ENCODE results near the gene ATL2.
"Not testable (repeated sequence)": the region's sequence is repeated elsewhere in the genome, so short reads cannot be mapped to it uniquely, and the experiment has no call there.

The ATL2 gene

DNA sequence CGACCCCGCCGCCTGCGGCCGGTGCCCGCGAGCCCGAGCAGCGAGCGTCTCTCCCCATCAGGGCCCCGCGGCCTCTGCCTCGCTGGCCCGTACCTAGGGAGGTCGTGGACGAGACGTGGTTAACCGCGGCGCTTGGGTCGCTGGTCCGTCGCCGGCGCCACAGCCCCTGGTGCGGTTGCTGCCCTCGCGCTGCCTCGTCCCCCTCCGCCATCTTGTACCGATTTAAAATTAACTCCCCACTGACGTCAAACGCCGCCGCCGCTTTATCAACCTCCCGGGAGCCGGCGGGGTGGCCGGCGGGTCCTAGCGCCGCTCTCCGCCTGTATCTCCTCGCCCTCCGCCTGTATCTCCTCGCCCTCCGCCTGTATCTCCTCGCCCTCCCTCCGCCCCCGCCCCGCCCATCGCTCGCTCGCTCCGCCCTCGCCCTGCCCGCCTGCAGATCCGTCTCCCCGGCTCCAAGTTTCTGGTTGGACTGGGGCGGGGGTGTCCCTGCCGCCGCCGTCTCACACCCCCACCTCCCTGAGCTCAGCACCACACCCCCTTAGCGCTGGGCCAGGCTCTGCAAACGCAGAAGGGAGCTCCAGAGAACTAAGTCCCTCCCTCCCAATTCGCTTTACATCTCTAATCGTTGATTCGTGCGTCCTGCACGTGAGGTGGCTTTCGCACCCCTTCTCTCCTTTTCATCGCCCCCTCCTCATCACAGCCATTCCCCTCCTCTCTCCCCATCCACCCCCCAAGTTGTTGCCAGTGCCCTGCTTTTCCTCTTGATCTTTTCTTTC is at the start of gene ATL2:
Gene ATL2, minus strand, starts transcription at position 224 of the 779 bp plus-strand sequence. Its CDS starts 13 bp downstream, at position 211.
- peak in 1 of 2 experiments; percentile 73 for DNase-seq

GRCh38 chr2:38423763-38424162 is 46.7 kb upstream of the ATL2 start:
- no peak for DNase-seq

- DNase-seq: no peak
These were observed 44.4 kb upstream of the ATL2 start for GRCh38 chr2:38421274-38422056.

DNA sequence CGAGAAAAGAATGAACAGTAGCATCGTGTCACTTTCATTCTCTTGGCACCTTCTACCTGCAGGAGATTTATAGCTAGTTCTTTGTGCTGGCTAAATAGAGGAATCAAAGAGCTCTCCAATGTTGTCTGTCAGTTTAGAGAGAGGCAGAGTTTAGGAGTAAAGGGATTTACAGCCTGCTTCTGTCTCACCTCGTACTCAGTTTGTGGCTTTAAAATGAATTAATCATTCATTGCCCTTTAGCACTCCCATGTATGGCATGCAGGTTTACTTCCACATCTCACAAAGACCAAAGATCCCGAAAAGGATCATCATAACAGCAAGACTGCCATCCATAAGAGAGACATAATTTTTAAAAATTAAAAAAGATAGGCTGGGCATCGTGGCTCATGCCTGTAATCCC is 42.4 kb upstream of the ATL2 start:
- DNase-seq: no peak

DNA sequence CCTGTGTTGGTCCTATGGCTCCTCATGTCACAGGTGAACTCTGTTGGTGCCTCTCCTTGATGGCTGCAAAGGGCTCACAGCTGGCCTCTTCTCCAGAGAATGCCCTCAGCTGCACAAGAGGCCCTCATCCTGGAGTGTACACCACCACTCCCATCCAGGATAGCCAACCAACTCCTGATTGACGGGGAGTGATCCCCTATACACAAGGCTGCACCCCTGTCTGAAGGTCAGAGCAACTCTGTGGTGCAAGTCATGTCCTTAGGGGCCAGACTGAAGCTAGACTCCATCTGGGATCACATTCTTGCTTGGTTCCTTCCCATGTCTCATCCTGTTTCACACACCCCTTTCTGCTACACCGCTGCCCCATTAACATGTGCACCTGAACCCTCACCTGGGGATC is 41.7 kb upstream of the ATL2 start:
- DNase-seq: no peak

GRCh38 chr2:38417745-38418689 is 40.9 kb upstream of the ATL2 start:
- DNase-seq: no peak

DNA sequence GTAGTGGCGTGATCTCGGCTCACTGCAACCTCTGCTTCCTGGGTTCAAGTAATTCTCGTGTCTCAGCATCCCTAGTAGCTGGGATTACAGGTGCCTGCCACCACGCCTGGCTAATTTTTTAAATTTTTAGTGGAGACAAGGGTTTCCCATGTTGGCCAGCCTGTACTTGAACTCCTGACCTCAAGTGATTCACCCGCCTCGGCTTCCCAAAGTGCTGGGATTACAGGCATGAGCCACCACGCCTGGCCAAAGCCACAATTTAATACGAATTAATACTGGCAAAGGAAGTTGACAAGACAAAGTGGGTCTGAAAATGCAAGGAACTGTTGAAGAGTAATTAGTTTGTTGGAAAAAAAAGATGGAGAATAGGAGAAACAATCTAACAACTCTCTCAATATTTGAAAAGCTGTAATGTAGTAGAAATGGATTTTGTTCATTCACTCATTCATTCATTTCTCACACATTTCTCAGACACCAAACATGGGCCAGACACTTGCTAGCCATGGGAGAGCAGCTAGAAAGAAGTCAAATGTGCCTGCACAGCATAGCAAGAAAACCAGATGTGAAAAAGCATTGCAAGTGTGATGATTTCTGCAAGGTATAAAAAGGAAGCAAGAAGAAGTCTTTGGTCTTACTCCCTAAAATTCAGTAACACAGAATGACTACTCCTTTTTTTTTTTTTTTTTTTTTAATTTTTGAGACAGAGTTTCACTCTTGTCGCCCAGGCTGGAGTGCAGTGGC is 39.4 kb upstream of the ATL2 start:
- DNase-seq: no peak

- DNase-seq: no peak
These were observed 38.7 kb upstream of the ATL2 start for GRCh38 chr2:38415728-38416291.

GRCh38 chr2:38415023-38415422 is 38.0 kb upstream of the ATL2 start:
- no peak for DNase-seq

DNA sequence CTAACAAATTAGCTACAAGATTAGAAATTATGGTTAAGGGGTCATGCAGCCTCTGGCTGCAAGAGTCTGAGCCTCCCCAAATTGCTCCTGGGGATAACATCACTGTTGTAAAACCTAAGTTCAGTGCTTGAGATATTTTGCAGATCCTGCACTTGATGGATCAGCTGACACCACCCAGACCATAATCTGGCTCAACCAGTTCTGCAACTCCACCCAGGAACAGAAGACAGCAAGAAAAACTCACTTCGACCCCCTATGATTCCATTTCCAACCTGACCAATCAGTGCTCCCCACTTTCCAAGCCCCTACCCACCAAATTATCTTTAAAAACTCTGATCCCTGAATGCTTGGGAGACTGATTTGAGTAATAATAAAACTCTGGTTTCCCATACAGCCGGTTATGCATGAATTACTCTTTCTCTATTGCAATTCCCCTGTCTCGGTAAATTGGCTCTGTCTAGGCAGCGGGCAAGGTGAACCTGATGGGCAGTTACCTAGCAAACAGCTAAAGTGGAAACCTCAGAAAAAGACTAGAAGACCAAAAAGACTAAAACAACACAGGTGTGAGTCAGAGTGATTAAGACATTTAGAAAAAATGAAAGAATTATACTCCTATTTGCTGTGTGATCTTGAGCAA is 35.3 kb upstream of the ATL2 start:
- DNase-seq: not testable (repeated sequence)

DNA sequence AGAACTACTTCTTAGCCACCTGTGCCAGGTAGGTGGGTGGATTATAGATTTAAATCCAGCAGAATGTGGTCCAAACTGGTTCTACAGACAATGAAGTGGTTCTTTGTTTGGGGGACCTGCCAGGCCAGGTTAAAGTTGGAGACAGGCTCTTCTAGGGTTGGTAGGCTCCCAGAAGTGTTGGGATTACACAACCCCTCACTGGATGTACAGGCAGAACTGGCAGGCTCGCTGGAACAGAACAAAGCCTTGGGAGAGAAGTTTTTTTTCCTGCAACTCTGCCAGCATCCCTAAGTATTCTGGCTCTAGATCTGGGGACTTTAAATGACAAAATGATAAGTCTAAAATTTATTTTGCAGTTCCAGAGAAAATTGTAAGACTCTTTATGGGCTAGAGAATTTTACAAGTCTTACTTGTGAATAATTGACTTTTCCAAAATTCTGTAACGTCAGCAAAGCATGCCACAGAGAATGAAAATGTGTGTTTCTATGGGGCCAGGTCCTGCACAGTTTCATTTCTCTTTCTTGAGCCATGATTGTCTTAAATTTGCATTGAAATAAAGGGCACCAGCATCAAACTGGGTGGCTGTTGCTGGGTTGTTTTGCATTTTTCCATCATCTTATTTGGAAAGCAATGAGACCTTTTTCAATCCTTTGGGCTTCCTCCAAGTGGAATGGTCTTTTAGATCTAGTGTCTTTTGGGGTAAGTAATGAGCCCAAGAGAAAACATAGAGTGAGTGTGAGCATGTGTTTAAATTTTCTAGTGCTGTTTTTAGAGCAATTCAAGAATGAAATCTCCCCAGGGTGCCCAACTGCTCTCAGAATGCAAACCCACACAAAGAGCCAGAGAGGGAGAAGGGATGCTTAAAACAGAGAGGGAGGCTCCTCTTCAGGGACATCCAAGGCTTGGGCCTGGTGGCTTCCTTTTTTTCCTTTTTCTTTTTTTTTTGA is 32.4 kb upstream of the ATL2 start:
- no peak for DNase-seq

- no peak for DNase-seq
These were observed 30.1 kb upstream of the ATL2 start for GRCh38 chr2:38407111-38407682.

DNA sequence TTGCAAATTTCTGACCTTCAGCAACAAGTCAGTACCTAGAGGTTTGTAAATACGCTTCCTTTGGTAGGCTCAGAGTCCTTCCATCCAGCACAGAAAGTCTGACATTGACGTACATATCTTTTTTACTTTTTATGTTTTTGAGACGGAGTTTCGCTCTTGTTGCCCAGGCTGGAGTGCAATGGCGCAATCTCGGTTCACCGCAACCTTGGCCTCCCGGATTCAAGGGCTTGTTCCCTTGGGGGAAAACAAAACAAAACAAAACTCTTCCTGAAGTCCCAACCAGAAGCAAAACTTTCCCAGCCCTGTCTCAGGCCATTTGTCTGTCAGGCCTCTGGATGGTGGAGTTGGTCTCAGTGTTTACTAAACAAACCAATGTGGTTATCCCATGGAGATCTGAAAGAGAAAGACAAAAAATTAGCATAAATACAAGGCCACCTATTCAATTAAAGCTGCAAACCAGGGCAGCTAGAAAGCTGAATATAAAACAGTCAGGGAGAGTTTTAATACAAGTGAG is 29.6 kb upstream of the ATL2 start:
- no peak for DNase-seq

DNA sequence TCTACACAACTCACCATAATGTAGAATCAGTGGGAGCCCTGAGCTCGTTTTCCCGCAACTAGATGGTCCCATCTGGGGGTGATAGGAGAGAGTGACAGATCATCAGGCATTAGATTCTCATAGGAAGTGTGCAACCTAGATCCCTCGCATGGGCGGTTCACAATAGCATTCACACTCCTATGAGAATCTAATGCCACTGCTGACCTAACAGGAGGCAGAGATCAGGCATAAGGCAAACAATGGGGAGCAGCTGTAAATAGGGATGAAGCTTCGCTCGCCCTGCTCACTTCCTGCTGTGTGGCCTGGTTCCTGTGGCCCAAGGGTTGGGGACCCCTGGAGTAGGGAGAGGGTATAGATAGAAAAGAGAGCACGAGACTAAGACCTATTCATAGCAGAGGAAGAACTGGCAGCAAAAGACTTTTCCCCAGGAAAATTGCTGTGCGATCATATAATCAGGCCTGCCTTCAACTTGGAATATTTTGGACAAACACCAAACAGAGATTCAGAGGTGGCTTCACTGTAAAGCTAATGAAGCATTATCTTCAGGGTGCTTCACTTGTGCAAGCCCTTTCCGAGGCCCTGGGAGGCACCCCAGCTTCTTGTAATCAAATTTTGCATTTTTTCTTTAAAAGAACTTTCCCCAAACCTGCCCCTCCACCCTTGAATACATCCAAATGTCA is 29.0 kb upstream of the ATL2 start:
- DNase-seq: no peak

DNA sequence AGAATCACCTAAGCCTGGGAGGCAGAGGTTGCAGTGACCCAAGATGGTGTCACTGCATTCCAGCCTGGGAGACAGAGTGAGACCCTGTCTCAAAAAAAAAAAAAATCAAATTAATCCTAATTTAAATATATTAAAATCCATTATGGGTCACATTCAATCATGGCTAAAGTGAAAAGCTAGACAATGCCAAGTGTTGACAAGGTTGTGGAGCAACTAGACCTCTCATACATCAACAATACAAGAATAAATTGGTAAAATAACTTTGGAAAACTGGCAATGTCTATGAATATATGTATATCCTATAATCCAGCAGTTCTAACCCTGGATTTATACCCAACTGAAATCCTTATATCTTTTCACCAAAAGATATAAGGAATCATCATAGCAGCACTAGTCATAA is 23.4 kb upstream of the ATL2 start:
- no peak for DNase-seq

DNA sequence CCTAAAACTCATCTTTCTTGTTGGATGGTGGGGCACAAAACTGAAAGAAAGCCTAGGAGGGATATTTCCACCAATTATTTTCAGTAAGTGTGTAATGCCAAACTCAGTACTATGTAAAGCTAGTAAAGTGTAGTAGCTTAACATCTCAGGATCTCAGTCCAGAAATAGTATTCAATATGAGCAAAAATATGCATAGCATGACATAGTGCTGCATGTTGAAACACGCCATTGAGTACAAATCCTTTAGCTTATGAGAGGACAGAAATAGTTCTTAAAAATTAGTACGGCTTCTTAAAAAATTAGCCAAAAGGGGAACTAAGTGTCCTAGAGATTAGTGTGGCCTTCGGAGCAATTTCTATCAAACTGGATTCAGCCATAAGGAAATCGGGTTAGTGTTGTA is 21.7 kb upstream of the ATL2 start:
- DNase-seq: no peak

DNA sequence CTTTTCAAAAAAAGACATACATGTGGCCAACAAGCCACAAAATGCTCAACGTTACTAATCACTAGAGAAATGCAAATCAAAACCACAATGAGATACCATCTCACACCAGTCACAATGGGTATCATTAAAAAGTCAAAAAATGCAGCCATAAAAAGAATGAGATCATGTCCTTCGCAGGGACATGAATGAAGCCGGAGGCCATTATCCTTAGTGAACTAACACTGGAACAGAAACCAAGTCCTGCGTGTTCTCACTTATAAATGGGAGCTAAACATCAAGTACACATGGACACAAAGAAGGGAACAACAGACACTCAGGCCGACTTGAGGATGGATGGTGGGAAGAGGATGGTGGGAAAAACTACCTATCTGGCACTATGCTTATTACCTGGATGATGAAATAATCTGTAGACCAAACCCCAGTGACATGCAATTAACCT is 17.8 kb upstream of the ATL2 start:
- DNase-seq: no peak

- no peak for DNase-seq
These were observed 17.0 kb upstream of the ATL2 start for GRCh38 chr2:38394041-38394440.

- no peak for DNase-seq
These were observed 13.9 kb upstream of the ATL2 start for GRCh38 chr2:38390947-38391346.
